Nephron progenitor cell (in vitro differentiated cells): ENCODE measurements around the gene FAM43B.

ENCODE experiments used
- DNase-seq: peaks from one replicate; pipeline ENCODE4 v3.0.0; 2021
- H3K27ac Mint-ChIP-seq: 2 replicates; pipeline ENCODE4 v1.8.0; 2021; ENCODE audit warnings: mild to moderate bottlenecking, moderate library complexity, mixed read lengths
- H3K27me3 Mint-ChIP-seq: 2 replicates; pipeline ENCODE4 v1.8.0; 2021; ENCODE audit warnings: mild to moderate bottlenecking, low read depth, mixed read lengths; ENCODE audit not compliant: poor library complexity
- H3K36me3 Mint-ChIP-seq: 2 replicates; pipeline ENCODE4 v1.8.0; 2021; ENCODE audit warnings: low read depth, mixed read lengths
- H3K4me1 Mint-ChIP-seq: 2 replicates; pipeline ENCODE4 v1.8.0; 2021; ENCODE audit warnings: mixed read lengths
- H3K4me3 Mint-ChIP-seq: 2 replicates; pipeline ENCODE4 v1.8.0; 2021; ENCODE audit warnings: mild to moderate bottlenecking, moderate library complexity, mixed read lengths
- H3K9me3 Mint-ChIP-seq: 2 replicates; pipeline ENCODE4 v1.8.0; 2021; ENCODE audit warnings: mild to moderate bottlenecking, moderate library complexity, mixed read lengths
- CTCF ChIP-seq: fragments of 200-600 bp; sonication (generic); IDR thresholded peaks from 2 replicates; pipeline ENCODE4 v1.5.0; 2021; ENCODE audit warnings: antibody characterized with exemption

Gene FAM43B

GRCh38 chr1:20540281-20540680, 12.1 kb upstream of the FAM43B start:
- Mint-ChIP-seq H3K9me3 (no peaks in the 10 kb centered on the region), H3K4me3 (no peak overlapping the region), H3K27ac (no peak overlapping the region), H3K4me1 (peaks cover under 1% of the 10 kb centered on the region), H3K36me3 (no peaks in the 10 kb centered on the region), H3K27me3 (peaks cover 95% of the 10 kb centered on the region)
- no peak for TF ChIP-seq CTCF
- no peak for DNase-seq

GRCh38 chr1:20546637-20547036, 5.7 kb upstream of the FAM43B start:
- TF ChIP-seq CTCF, result no peak
- H3K4me1 Mint-ChIP-seq, result peaks cover 6% of the 10 kb centered on the region
- no peaks in the 10 kb centered on the region for H3K36me3 Mint-ChIP-seq
- peaks cover 93% of the 10 kb centered on the region for H3K27me3 Mint-ChIP-seq
- no peak overlapping the region for H3K4me3 Mint-ChIP-seq
- no peak overlapping the region for H3K27ac Mint-ChIP-seq
- no peak for DNase-seq
- H3K9me3 Mint-ChIP-seq, result peaks cover 5% of the 10 kb centered on the region

GRCh38 chr1:20551161-20551560, 1.2 kb upstream of the FAM43B start:
- H3K36me3 Mint-ChIP-seq, result no peaks in the 10 kb centered on the region
- no peak overlapping the region for H3K27ac Mint-ChIP-seq
- peaks cover 63% of the 10 kb centered on the region for H3K27me3 Mint-ChIP-seq
- no peak for DNase-seq
- H3K4me3 Mint-ChIP-seq, result peak overlapping the region; percentile 81
- H3K4me1 Mint-ChIP-seq, result peaks cover 12% of the 10 kb centered on the region
- TF ChIP-seq CTCF, result no peak
- peaks cover 5% of the 10 kb centered on the region for H3K9me3 Mint-ChIP-seq

GRCh38 chr1:20552728-20553445, 514 bp downstream of the FAM43B start:
- Mint-ChIP-seq H3K27me3 (peaks cover 46% of the 10 kb centered on the region), H3K27ac (no peak overlapping the region), H3K36me3 (no peaks in the 10 kb centered on the region), H3K4me3 (peak overlapping the region; percentile 81), H3K4me1 (peaks cover 12% of the 10 kb centered on the region), H3K9me3 (no peaks in the 10 kb centered on the region)
- TF ChIP-seq CTCF, result no peak
- peak; percentile 38 for DNase-seq

GRCh38 chr1:20555025-20555757, 2.8 kb downstream of the FAM43B start:
- H3K4me3 Mint-ChIP-seq, result no peak overlapping the region
- peaks cover 29% of the 10 kb centered on the region for H3K27me3 Mint-ChIP-seq
- no peak overlapping the region for H3K27ac Mint-ChIP-seq
- DNase-seq, result no peak
- H3K4me1 Mint-ChIP-seq, result peaks cover 12% of the 10 kb centered on the region
- no peaks in the 10 kb centered on the region for H3K36me3 Mint-ChIP-seq
- no peak for TF ChIP-seq CTCF
- no peaks in the 10 kb centered on the region for H3K9me3 Mint-ChIP-seq
